ENCODE data around the gene RELA. TPM values are rescaled to one million over a fixed set of nuclear protein-coding genes. Genes with fewer than 3 reads are reported as not detected.
A peak's percentile ranks its signal among the peaks of the same experiment; 100 is the strongest.

RELA gene
- total and polyA plus RNA-seq, 2 of the 13 experiments (the other 11 are each of a cell fraction or from before 2014, with no cell fraction given) = 21.4 to 40.5 TPM

- TF ChIP-seq, protein P1, sequence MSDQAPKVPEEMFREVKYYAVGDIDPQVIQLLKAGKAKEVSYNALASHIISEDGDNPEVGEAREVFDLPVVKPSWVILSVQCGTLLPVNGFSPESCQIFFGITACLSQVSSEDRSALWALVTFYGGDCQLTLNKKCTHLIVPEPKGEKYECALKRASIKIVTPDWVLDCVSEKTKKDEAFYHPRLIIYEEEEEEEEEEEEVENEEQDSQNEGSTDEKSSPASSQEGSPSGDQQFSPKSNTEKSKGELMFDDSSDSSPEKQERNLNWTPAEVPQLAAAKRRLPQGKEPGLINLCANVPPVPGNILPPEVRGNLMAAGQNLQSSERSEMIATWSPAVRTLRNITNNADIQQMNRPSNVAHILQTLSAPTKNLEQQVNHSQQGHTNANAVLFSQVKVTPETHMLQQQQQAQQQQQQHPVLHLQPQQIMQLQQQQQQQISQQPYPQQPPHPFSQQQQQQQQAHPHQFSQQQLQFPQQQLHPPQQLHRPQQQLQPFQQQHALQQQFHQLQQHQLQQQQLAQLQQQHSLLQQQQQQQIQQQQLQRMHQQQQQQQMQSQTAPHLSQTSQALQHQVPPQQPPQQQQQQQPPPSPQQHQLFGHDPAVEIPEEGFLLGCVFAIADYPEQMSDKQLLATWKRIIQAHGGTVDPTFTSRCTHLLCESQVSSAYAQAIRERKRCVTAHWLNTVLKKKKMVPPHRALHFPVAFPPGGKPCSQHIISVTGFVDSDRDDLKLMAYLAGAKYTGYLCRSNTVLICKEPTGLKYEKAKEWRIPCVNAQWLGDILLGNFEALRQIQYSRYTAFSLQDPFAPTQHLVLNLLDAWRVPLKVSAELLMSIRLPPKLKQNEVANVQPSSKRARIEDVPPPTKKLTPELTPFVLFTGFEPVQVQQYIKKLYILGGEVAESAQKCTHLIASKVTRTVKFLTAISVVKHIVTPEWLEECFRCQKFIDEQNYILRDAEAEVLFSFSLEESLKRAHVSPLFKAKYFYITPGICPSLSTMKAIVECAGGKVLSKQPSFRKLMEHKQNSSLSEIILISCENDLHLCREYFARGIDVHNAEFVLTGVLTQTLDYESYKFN (CRISPR knock-in tag; conservative IDR thresholded peaks at IDR 0.05) = peak; percentile 72
- TF ChIP-seq, protein P2, sequence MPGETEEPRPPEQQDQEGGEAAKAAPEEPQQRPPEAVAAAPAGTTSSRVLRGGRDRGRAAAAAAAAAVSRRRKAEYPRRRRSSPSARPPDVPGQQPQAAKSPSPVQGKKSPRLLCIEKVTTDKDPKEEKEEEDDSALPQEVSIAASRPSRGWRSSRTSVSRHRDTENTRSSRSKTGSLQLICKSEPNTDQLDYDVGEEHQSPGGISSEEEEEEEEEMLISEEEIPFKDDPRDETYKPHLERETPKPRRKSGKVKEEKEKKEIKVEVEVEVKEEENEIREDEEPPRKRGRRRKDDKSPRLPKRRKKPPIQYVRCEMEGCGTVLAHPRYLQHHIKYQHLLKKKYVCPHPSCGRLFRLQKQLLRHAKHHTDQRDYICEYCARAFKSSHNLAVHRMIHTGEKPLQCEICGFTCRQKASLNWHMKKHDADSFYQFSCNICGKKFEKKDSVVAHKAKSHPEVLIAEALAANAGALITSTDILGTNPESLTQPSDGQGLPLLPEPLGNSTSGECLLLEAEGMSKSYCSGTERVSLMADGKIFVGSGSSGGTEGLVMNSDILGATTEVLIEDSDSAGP (CRISPR knock-in tag; IDR thresholded peaks at IDR 0.05; ENCODE audit: borderline replicate concordance) = peak; percentile 88; the same call in 1 of the 2 replicates
- TF ChIP-seq ZNF30 (CRISPR knock-in tag; IDR thresholded peaks at IDR 0.05) = peak; percentile 20; the same call in 1 of the 2 replicates
- TF ChIP-seq ZNF788 (CRISPR knock-in tag; IDR thresholded peaks at IDR 0.05; ENCODE audit: borderline replicate concordance) = peak; percentile 80; the same call in 1 of the 2 replicates
- TF ChIP-seq UBTF (CRISPR knock-in tag; IDR thresholded peaks at IDR 0.05) = peak; percentile 64
- TF ChIP-seq, protein P3, sequence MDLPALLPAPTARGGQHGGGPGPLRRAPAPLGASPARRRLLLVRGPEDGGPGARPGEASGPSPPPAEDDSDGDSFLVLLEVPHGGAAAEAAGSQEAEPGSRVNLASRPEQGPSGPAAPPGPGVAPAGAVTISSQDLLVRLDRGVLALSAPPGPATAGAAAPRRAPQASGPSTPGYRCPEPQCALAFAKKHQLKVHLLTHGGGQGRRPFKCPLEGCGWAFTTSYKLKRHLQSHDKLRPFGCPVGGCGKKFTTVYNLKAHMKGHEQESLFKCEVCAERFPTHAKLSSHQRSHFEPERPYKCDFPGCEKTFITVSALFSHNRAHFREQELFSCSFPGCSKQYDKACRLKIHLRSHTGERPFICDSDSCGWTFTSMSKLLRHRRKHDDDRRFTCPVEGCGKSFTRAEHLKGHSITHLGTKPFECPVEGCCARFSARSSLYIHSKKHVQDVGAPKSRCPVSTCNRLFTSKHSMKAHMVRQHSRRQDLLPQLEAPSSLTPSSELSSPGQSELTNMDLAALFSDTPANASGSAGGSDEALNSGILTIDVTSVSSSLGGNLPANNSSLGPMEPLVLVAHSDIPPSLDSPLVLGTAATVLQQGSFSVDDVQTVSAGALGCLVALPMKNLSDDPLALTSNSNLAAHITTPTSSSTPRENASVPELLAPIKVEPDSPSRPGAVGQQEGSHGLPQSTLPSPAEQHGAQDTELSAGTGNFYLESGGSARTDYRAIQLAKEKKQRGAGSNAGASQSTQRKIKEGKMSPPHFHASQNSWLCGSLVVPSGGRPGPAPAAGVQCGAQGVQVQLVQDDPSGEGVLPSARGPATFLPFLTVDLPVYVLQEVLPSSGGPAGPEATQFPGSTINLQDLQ (CRISPR knock-in tag; IDR thresholded peaks at IDR 0.05) = peak; percentile 72; the same call in 1 of the 2 replicates
- peak; percentile 88 for TF ChIP-seq TAF15 (IDR thresholded peaks at IDR 0.05; ENCODE audit: low read depth, low read length, poor library complexity, severe bottlenecking)
- peak; percentile 89 for TF ChIP-seq ZNF782 (CRISPR knock-in tag; IDR thresholded peaks at IDR 0.05; ENCODE audit: borderline replicate concordance)
- TF ChIP-seq IRX3 (CRISPR knock-in tag; IDR thresholded peaks at IDR 0.05; ENCODE audit: borderline replicate concordance, low read depth) = peak; percentile 89; the same call in 1 of the 2 replicates
- TF ChIP-seq DZIP1 (CRISPR knock-in tag; IDR thresholded peaks at IDR 0.05) = peak; percentile 97; the same call in 1 of the 2 replicates
- no peak; the same call in 1 of the 2 replicates for TF ChIP-seq ZNF256 (CRISPR knock-in tag; conservative IDR thresholded peaks at IDR 0.05)
- TF ChIP-seq SALL1 (CRISPR knock-in tag; IDR thresholded peaks at IDR 0.05) = peak; percentile 96
- no peak for TF ChIP-seq MBD4 (IDR thresholded peaks at IDR 0.05; ENCODE audit: borderline replicate concordance, low read length)
Measured at GRCh38 chr11:65711785-65712632, 49.3 kb upstream of the RELA start, which contains the start of gene KAT5 (continued).

Measured in HepG2 (cell line).